Activated CD8-positive, alpha-beta T cell treated with anti-CD3 and anti-CD28 coated beads for 36 hours (primary cell): ENCODE measurements around the gene AKAP4. TPM values are rescaled to one million over a fixed set of nuclear protein-coding genes. Genes with fewer than 3 reads are reported as not detected.

Experiments
- ATAC-seq: fragments of 200-7000 bp; cut with Tn5 transposase; one replicate; pipeline ENCODE4 v1.10.0; 2021; ENCODE audit warnings: mild to moderate bottlenecking, moderate library complexity
- CTCF ChIA-PET: fragments of 350-600 bp; sonication (Branson Sonifier 250); formaldehyde crosslinking; loops from one replicate; lab custom pipeline; 2021; ENCODE audit warnings: antibody characterized with exemption; lab: Charles Lee
- POLR2A ChIA-PET: fragments of 350-600 bp; sonication (Branson Sonifier 250); formaldehyde crosslinking; loops from one replicate; lab custom pipeline; 2021; ENCODE audit warnings: antibody characterized with exemption; lab: Charles Lee
- DNase-seq: peaks from one replicate; pipeline ENCODE4 v3.0.0-alpha.2; 2020
- H3K27ac Mint-ChIP-seq: one replicate; pipeline ENCODE4 v1.8.0; 2021; ENCODE audit warnings: mild to moderate bottlenecking, mixed read lengths
- H3K27me3 Mint-ChIP-seq: one replicate; pipeline ENCODE4 v1.8.0; 2021; ENCODE audit warnings: mixed read lengths
- H3K36me3 Mint-ChIP-seq: one replicate; pipeline ENCODE4 v1.8.0; 2021; ENCODE audit warnings: low read depth, mixed read lengths
- H3K4me1 Mint-ChIP-seq: one replicate; pipeline ENCODE4 v1.8.0; 2021; ENCODE audit warnings: low read depth, mixed read lengths
- H3K4me3 Mint-ChIP-seq: one replicate; pipeline ENCODE4 v1.8.0; 2021; ENCODE audit warnings: mild to moderate bottlenecking, moderate library complexity, mixed read lengths
- H3K9me3 Mint-ChIP-seq: one replicate; pipeline ENCODE4 v1.8.0; 2021; ENCODE audit warnings: mixed read lengths
- CTCF ChIP-seq: fragments of 200-600 bp; IDR thresholded peaks from one replicate; pipeline ENCODE4 v1.8.0; 2022; ENCODE audit warnings: antibody characterized with exemption, mild to moderate bottlenecking
- intact Hi-C: fragments of 100-400 bp; cut with micrococcal nuclease; formaldehyde crosslinking; loops from one replicate; pipeline ENCODE4 v1.10.0; 2022
- total RNA-seq, 2 experiments: library from RNA; stranded (reverse); gene quantifications; one replicate each; pipeline ENCODE4 v1.2.3, GENCODE V29; 2021

AKAP4 gene
- total RNA-seq, 2 experiments from 2014 or later: not detected

- H3K9me3 Mint-ChIP-seq: no peaks in the 10 kb centered on the region
- H3K27ac Mint-ChIP-seq: no peak overlapping the region
- ATAC-seq (peak; percentile 27), DNase-seq (no peak)
- H3K4me1 Mint-ChIP-seq: peaks cover 10% of the 10 kb centered on the region
- H3K36me3 Mint-ChIP-seq: no peaks in the 10 kb centered on the region
- intact Hi-C loops: no loop called here
- POLR2A ChIA-PET: no interaction called here
- CTCF ChIA-PET: no interaction called here
- no peak overlapping the region for H3K4me3 Mint-ChIP-seq
- no peaks in the 10 kb centered on the region for H3K27me3 Mint-ChIP-seq
- TF ChIP-seq CTCF: no peak
Observed at GRCh38 chrX:50168241-50168687, 32.5 kb downstream of the AKAP4 start.

GRCh38 chrX:50167366-50167765 lies 33.4 kb downstream of the AKAP4 start:
- no peak for TF ChIP-seq CTCF
- Mint-ChIP-seq H3K27me3 (no peaks in the 10 kb centered on the region), H3K9me3 (no peaks in the 10 kb centered on the region), H3K4me3 (no peak overlapping the region), H3K4me1 (peaks cover 10% of the 10 kb centered on the region), H3K27ac (no peak overlapping the region), H3K36me3 (no peaks in the 10 kb centered on the region)
- intact Hi-C loops: no loop called here
- POLR2A ChIA-PET: no interaction called here
- CTCF ChIA-PET: no interaction called here
- no peak for ATAC-seq
- no peak for DNase-seq

- no peaks in the 10 kb centered on the region for H3K9me3 Mint-ChIP-seq
- peaks cover 10% of the 10 kb centered on the region for H3K4me1 Mint-ChIP-seq
- no peaks in the 10 kb centered on the region for H3K36me3 Mint-ChIP-seq
- H3K4me3 Mint-ChIP-seq: no peak overlapping the region
- H3K27me3 Mint-ChIP-seq: no peaks in the 10 kb centered on the region
- TF ChIP-seq CTCF: no peak
- intact Hi-C loops: no loop called here
- no peak overlapping the region for H3K27ac Mint-ChIP-seq
- ATAC-seq (no peak), DNase-seq (no peak)
- CTCF ChIA-PET: no interaction called here
- POLR2A ChIA-PET: no interaction called here
Observed at GRCh38 chrX:50165727-50166126, 35.1 kb downstream of the AKAP4 start.

GRCh38 chrX:50161127-50161526 lies 39.7 kb downstream of the AKAP4 start:
- intact Hi-C loops: no loop called here

GRCh38 chrX:50158593-50158992 lies 42.2 kb downstream of the AKAP4 start:
- ATAC-seq (no peak), DNase-seq (no peak)
- Mint-ChIP-seq H3K9me3 (no peaks in the 10 kb centered on the region), H3K27ac (no peak overlapping the region), H3K27me3 (no peaks in the 10 kb centered on the region), H3K4me3 (no peak overlapping the region), H3K36me3 (no peaks in the 10 kb centered on the region), H3K4me1 (no peaks in the 10 kb centered on the region)
- no peak for TF ChIP-seq CTCF
- ChIA-PET POLR2A (no interaction called here), CTCF (no interaction called here)
- intact Hi-C loops: no loop called here

More at GRCh38 chrX:50161127-50161526, 39.7 kb downstream of the AKAP4 start:
- Mint-ChIP-seq H3K4me3 (no peak overlapping the region), H3K9me3 (no peaks in the 10 kb centered on the region), H3K4me1 (no peaks in the 10 kb centered on the region), H3K36me3 (no peaks in the 10 kb centered on the region), H3K27ac (no peak overlapping the region), H3K27me3 (no peaks in the 10 kb centered on the region)
- TF ChIP-seq CTCF: no peak
- ChIA-PET POLR2A (no interaction called here), CTCF (no interaction called here)
- ATAC-seq (no peak), DNase-seq (no peak)
